Adrenal gland (tissue), 5 donors: ENCODE results near the gene KCNMB2.

ENCODE experiments used
- CTCF ChIP-seq, 6 experiments: fragments of 450-650 bp in 4 of 6; fragments of 200-600 bp in 2 of 6; sonication (generic) in 1 of 6; IDR thresholded peaks; 1 replicate in 5 of 6; 2 replicates in 1 of 6; pipeline versions ENCODE4 v1.5.1 to v1.8.0; 2016 to 2021; ENCODE audit warnings: antibody characterized with exemption in 6 of 6, mild to moderate bottlenecking in 2 of 6, moderate library complexity in 1 of 6
- POLR2A ChIP-seq, 2 donors: fragments of 450-650 bp; IDR thresholded peaks; one replicate each; pipeline ENCODE4 v1.6.1; 2017; ENCODE audit warnings: antibody characterized with exemption in 2 of 2, mild to moderate bottlenecking in 2 of 2, moderate library complexity in 1 of 2
- donor health status: DM: no; HTN: no; CAD: no.

- TF ChIP-seq CTCF (IDR thresholded peaks at IDR 0.05) (no peak), POLR2A (IDR thresholded peaks at IDR 0.05) (no peak)
These were observed 200.1 kb downstream of the KCNMB2 start for GRCh38 chr3:178736300-178736699.
